ENCODE results near the gene ZFP69B. TPM values are rescaled to one million over a fixed set of nuclear protein-coding genes. Genes with fewer than 3 reads are reported as not detected.

Gene ZFP69B
- total RNA-seq, 1 experiment from 2014 or later, result 11.1 TPM

DNA sequence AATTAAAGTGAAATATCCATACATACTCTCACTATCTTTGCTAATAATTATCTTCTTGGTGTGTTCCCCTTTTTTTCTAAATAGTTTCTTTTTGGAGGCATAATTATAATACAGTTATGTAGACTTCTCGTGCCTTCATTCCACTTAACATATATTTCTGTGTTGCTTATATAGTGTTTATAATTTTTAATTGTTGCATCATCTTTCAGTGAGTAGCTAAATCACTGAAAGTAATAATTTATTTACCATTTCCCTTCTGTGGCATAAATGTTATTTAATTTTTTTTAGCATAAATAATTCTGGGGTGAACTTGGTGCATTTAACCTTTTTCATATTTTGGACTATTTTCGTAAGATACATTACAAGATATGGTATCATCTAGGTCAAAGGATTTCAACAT is 38.4 kb upstream of the ZFP69B start:
- peaks cover 10% of the 10 kb centered on the region for H3K79me2 ChIP-seq (ENCODE audit: low read length)
- no peaks in the 10 kb centered on the region for H4K20me1 ChIP-seq (ENCODE audit: insufficient read depth, low read depth, low read length)
- H3K4me3 ChIP-seq (ENCODE audit: low read length), result no peak overlapping the region
- no peaks in the 10 kb centered on the region for H3K4me1 ChIP-seq (ENCODE audit: low read length)
- H3K9me2 ChIP-seq (replicated peaks; ENCODE audit: insufficient read depth, low read length), result no peaks in the 10 kb centered on the region
- H3K4me2 ChIP-seq (ENCODE audit: low read depth, low read length, poor library complexity, severe bottlenecking), result no peak overlapping the region
- no peaks in the 10 kb centered on the region for H3K36me3 ChIP-seq (ENCODE audit: insufficient read depth, low read length)
- DNase-seq, result no peak
- no peaks in the 10 kb centered on the region for H3K27me3 ChIP-seq (ENCODE audit: low read length)
- no peak overlapping the region for H2AFZ ChIP-seq (ENCODE audit: low read length)
- no peak overlapping the region for H3K27ac ChIP-seq (ENCODE audit: low read length)
- H3K9ac ChIP-seq (ENCODE audit: low read length), result no peak overlapping the region
- no peaks in the 10 kb centered on the region for H3K9me3 ChIP-seq (ENCODE audit: low read length)

- peaks cover 3% of the 10 kb centered on the region; the same call in 1 of the 2 replicates for H3K79me2 ChIP-seq (ENCODE audit: low read length)
- no peak overlapping the region for H3K9ac ChIP-seq (ENCODE audit: low read length)
- no peaks in the 10 kb centered on the region for H3K9me2 ChIP-seq (replicated peaks; ENCODE audit: insufficient read depth, low read length)
- no peak overlapping the region for H3K4me2 ChIP-seq (ENCODE audit: low read depth, low read length, poor library complexity, severe bottlenecking)
- H3K4me3 ChIP-seq (ENCODE audit: low read length), result no peak overlapping the region
- H3K27me3 ChIP-seq (ENCODE audit: low read length), result no peaks in the 10 kb centered on the region
- DNase-seq, result no peak
- no peak overlapping the region for H2AFZ ChIP-seq (ENCODE audit: low read length)
- H3K4me1 ChIP-seq (ENCODE audit: low read length), result no peaks in the 10 kb centered on the region
- no peaks in the 10 kb centered on the region for H4K20me1 ChIP-seq (ENCODE audit: insufficient read depth, low read depth, low read length)
- H3K36me3 ChIP-seq (ENCODE audit: insufficient read depth, low read length), result no peaks in the 10 kb centered on the region
- H3K27ac ChIP-seq (ENCODE audit: low read length), result no peak overlapping the region
- H3K9me3 ChIP-seq (ENCODE audit: low read length), result no peaks in the 10 kb centered on the region
Measured at GRCh38 chr1:40413527-40414252, 36.6 kb upstream of the ZFP69B start.

GRCh38 chr1:40414331-40414730 is 35.9 kb upstream of the ZFP69B start:
- H3K9me2 ChIP-seq (replicated peaks; ENCODE audit: insufficient read depth, low read length), result no peaks in the 10 kb centered on the region

GRCh38 chr1:40416709-40417108 is 33.6 kb upstream of the ZFP69B start:
- no peaks in the 10 kb centered on the region for H3K27me3 ChIP-seq (ENCODE audit: low read length)
- DNase-seq, result no peak
- H3K4me3 ChIP-seq (ENCODE audit: low read length), result no peak overlapping the region
- H4K20me1 ChIP-seq (ENCODE audit: insufficient read depth, low read depth, low read length), result no peaks in the 10 kb centered on the region
- no peaks in the 10 kb centered on the region for H3K4me1 ChIP-seq (ENCODE audit: low read length)
- no peak overlapping the region for H3K27ac ChIP-seq (ENCODE audit: low read length)
- H3K4me2 ChIP-seq (ENCODE audit: low read depth, low read length, poor library complexity, severe bottlenecking), result no peak overlapping the region
- H3K9me3 ChIP-seq (ENCODE audit: low read length), result no peaks in the 10 kb centered on the region
- H3K36me3 ChIP-seq (ENCODE audit: insufficient read depth, low read length), result no peaks in the 10 kb centered on the region
- H3K9ac ChIP-seq (ENCODE audit: low read length), result no peak overlapping the region
- no peaks in the 10 kb centered on the region for H3K79me2 ChIP-seq (ENCODE audit: low read length)
- H3K9me2 ChIP-seq (replicated peaks; ENCODE audit: insufficient read depth, low read length), result no peaks in the 10 kb centered on the region
- H2AFZ ChIP-seq (ENCODE audit: low read length), result no peak overlapping the region

More at GRCh38 chr1:40414331-40414730, 35.9 kb upstream of the ZFP69B start:
- Histone ChIP-seq H3K27me3 (ENCODE audit: low read length) (no peaks in the 10 kb centered on the region), H2AFZ (ENCODE audit: low read length) (no peak overlapping the region), H3K9ac (ENCODE audit: low read length) (no peak overlapping the region), H3K4me2 (ENCODE audit: low read depth, low read length, poor library complexity, severe bottlenecking) (no peak overlapping the region), H3K27ac (ENCODE audit: low read length) (no peak overlapping the region), H4K20me1 (ENCODE audit: insufficient read depth, low read depth, low read length) (no peaks in the 10 kb centered on the region), H3K36me3 (ENCODE audit: insufficient read depth, low read length) (no peaks in the 10 kb centered on the region), H3K9me3 (ENCODE audit: low read length) (no peaks in the 10 kb centered on the region), H3K79me2 (ENCODE audit: low read length) (peaks cover 3% of the 10 kb centered on the region; the same call in 1 of the 2 replicates), H3K4me1 (ENCODE audit: low read length) (no peaks in the 10 kb centered on the region), H3K4me3 (ENCODE audit: low read length) (no peak overlapping the region)
- DNase-seq, result no peak

GRCh38 chr1:40421431-40422384 is 28.6 kb upstream of the ZFP69B start:
- Histone ChIP-seq H3K36me3 (ENCODE audit: insufficient read depth, low read length) (no peaks in the 10 kb centered on the region), H3K9me3 (ENCODE audit: low read length) (no peaks in the 10 kb centered on the region), H2AFZ (ENCODE audit: low read length) (no peak overlapping the region), H4K20me1 (ENCODE audit: insufficient read depth, low read depth, low read length) (no peaks in the 10 kb centered on the region), H3K27me3 (ENCODE audit: low read length) (no peaks in the 10 kb centered on the region), H3K79me2 (ENCODE audit: low read length) (no peaks in the 10 kb centered on the region), H3K4me3 (ENCODE audit: low read length) (no peak overlapping the region), H3K27ac (ENCODE audit: low read length) (no peak overlapping the region), H3K9ac (ENCODE audit: low read length) (no peak overlapping the region), H3K4me2 (ENCODE audit: low read depth, low read length, poor library complexity, severe bottlenecking) (no peak overlapping the region), H3K4me1 (ENCODE audit: low read length) (no peaks in the 10 kb centered on the region), H3K9me2 (replicated peaks; ENCODE audit: insufficient read depth, low read length) (no peaks in the 10 kb centered on the region)
- DNase-seq, result no peak

DNA sequence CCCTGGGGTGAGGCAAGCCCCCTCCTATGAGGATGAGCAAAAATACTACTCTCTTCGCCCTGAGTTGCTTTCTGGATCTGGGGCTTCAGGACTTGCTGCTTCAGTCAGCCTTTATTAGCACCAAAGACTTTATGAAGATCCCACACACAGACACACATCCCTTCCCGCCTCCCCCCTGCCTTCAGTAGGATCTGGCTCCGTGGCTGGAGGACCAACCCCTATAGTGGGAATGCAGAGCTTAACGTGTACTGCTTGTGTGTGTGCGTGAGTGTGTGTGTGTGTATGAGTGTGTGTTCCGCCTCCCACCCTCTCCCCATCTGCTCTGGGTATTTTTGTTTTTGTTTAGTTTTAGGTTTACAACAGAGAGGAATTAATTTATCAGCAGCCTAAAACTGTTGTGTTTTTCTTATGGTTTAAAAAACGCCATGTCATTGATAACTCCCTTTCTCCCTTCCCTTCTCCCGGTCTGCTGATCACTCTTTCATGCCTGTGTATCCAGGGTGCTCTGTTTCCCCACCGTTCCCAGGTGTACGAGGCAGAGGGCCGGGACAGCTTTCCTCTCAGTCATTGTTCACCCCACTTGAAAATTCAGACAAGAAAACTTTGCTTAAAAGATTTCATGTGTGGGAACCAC is 27.5 kb upstream of the ZFP69B start:
- no peaks in the 10 kb centered on the region for H3K27me3 ChIP-seq (ENCODE audit: low read length)
- no peak overlapping the region for H3K4me3 ChIP-seq (ENCODE audit: low read length)
- H2AFZ ChIP-seq (ENCODE audit: low read length), result no peak overlapping the region
- no peak overlapping the region for H3K27ac ChIP-seq (ENCODE audit: low read length)
- H3K9ac ChIP-seq (ENCODE audit: low read length), result no peak overlapping the region
- H3K4me1 ChIP-seq (ENCODE audit: low read length), result no peaks in the 10 kb centered on the region
- H3K79me2 ChIP-seq (ENCODE audit: low read length), result no peaks in the 10 kb centered on the region
- H3K9me3 ChIP-seq (ENCODE audit: low read length), result no peaks in the 10 kb centered on the region
- H3K36me3 ChIP-seq (ENCODE audit: insufficient read depth, low read length), result no peaks in the 10 kb centered on the region
- no peaks in the 10 kb centered on the region for H3K9me2 ChIP-seq (replicated peaks; ENCODE audit: insufficient read depth, low read length)
- no peak overlapping the region for H3K4me2 ChIP-seq (ENCODE audit: low read depth, low read length, poor library complexity, severe bottlenecking)
- H4K20me1 ChIP-seq (ENCODE audit: insufficient read depth, low read depth, low read length), result no peaks in the 10 kb centered on the region
- no peak for DNase-seq

- no peak for DNase-seq
- Histone ChIP-seq H3K9me2 (replicated peaks; ENCODE audit: insufficient read depth, low read length) (no peaks in the 10 kb centered on the region), H3K4me2 (ENCODE audit: low read depth, low read length, poor library complexity, severe bottlenecking) (no peak overlapping the region), H3K9me3 (ENCODE audit: low read length) (no peaks in the 10 kb centered on the region), H3K79me2 (ENCODE audit: low read length) (no peaks in the 10 kb centered on the region), H4K20me1 (ENCODE audit: insufficient read depth, low read depth, low read length) (no peaks in the 10 kb centered on the region), H3K36me3 (ENCODE audit: insufficient read depth, low read length) (no peaks in the 10 kb centered on the region), H2AFZ (ENCODE audit: low read length) (no peak overlapping the region), H3K9ac (ENCODE audit: low read length) (no peak overlapping the region), H3K4me3 (ENCODE audit: low read length) (no peak overlapping the region), H3K27ac (ENCODE audit: low read length) (no peak overlapping the region), H3K27me3 (ENCODE audit: low read length) (no peaks in the 10 kb centered on the region), H3K4me1 (ENCODE audit: low read length) (no peaks in the 10 kb centered on the region)
Measured at GRCh38 chr1:40423264-40423642, 27.0 kb upstream of the ZFP69B start.
